Skeletal muscle satellite cell (primary cell): ENCODE data around the gene KPNA6.

Experiments
- H3K27me3 ChIP-seq: 2 replicates; pipeline ENCODE4 v1.7.0; 2013; ENCODE audit warnings: low read length; ENCODE audit not compliant: control insufficient read depth, insufficient read depth
- H3K36me3 ChIP-seq: 2 replicates; pipeline ENCODE4 v1.7.0; 2013; ENCODE audit warnings: mild to moderate bottlenecking, control low read depth, low read length; ENCODE audit not compliant: insufficient read depth
- H3K4me1 ChIP-seq: 2 replicates; pipeline ENCODE4 v1.7.0; 2013; ENCODE audit warnings: low read length; ENCODE audit not compliant: control insufficient read depth, insufficient read depth
- H3K4me2 ChIP-seq: 2 replicates; pipeline ENCODE4 v1.7.0; 2013; ENCODE audit warnings: mild to moderate bottlenecking, low read length
- H3K4me3 ChIP-seq: 2 replicates; pipeline ENCODE4 v1.7.0; 2013; ENCODE audit warnings: low read length
- H3K9ac ChIP-seq: 2 replicates; pipeline ENCODE4 v1.7.0; 2013; ENCODE audit warnings: mild to moderate bottlenecking, low read depth, low read length, moderate library complexity
- H3K9me3 ChIP-seq: replicated peaks from 2 replicates; pipeline ENCODE4 v1.7.0; 2013; ENCODE audit warnings: mild to moderate bottlenecking, control low read depth, low read length

The KPNA6 gene

GRCh38 chr1:32205401-32206370 lies 97.8 kb downstream of the KPNA6 start, which contains the start of gene IQCC:
IQCC (plus strand) TSS chr1:32205671; CDS start chr1:32205682, 11 bp downstream.
- no peaks in the 10 kb centered on the region for H3K36me3 ChIP-seq

DNA sequence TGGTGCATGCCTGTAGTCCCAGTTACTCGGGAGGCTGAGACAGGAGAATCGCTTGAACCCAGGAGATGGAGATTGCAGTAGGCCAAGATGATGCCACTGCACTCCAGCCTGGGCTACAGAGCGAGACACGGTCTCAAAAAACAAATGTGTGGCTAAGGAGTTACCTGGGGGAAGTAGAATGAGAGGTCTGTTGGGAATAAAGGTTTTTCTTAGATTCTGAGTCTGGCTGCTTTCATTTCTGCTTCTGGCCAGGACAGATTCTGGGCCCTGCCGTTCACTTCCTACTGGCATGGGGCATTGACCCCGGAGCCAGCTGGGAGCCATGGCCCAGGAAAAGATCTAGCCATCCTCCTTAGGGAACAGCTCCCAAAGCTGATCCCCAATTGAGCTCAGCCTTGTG lies 100.6 kb downstream of the KPNA6 start:
- H3K4me3 ChIP-seq = no peak overlapping the region
- peaks cover 11% of the 10 kb centered on the region for H3K4me1 ChIP-seq
- H3K4me2 ChIP-seq = no peak overlapping the region
- no peaks in the 10 kb centered on the region for H3K9me3 ChIP-seq
- H3K27me3 ChIP-seq = no peaks in the 10 kb centered on the region
- no peak overlapping the region for H3K9ac ChIP-seq
- H3K36me3 ChIP-seq = peaks cover 7% of the 10 kb centered on the region

More at GRCh38 chr1:32205401-32206370, 97.8 kb downstream of the KPNA6 start, which contains the start of gene IQCC:
- Histone ChIP-seq H3K9me3 (no peaks in the 10 kb centered on the region), H3K4me3 (peak within 1 kb of the TSS; percentile 78), H3K27me3 (no peaks in the 10 kb centered on the region), H3K4me1 (peaks cover 22% of the 10 kb centered on the region), H3K9ac (peak within 1 kb of the TSS; percentile 84), H3K4me2 (peak within 1 kb of the TSS; percentile 95)

DNA sequence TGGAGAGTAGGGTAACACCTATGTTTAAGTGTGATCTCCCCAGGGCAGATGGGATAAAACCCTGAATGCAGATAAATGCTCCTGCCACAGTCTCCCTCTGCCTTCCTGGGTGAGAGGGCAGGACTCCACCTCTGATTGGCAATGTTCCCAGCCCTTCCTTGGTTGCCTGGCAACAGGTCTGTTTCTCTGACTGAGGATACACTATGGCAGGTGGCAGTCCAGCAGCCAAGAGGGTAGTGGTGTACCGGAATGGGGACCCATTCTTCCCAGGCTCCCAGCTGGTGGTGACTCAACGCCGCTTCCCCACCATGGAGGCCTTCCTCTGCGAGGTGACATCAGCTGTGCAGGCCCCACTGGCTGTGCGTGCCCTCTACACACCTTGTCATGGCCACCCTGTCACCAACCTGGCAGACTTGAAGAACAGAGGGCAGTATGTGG lies 101.1 kb downstream of the KPNA6 start, which contains the start of gene DCDC2B:
TSS of gene DCDC2B (plus strand) at position 199 of the 438 bp plus-strand sequence. CDS start at position 204, 5 bp downstream.
- peaks cover 7% of the 10 kb centered on the region for H3K36me3 ChIP-seq
- no peak within 1 kb of the TSS for H3K9ac ChIP-seq
- peaks cover 11% of the 10 kb centered on the region for H3K4me1 ChIP-seq

GRCh38 chr1:32215629-32216480 lies 108.0 kb downstream of the KPNA6 start:
- no peak overlapping the region for H3K9ac ChIP-seq
- H3K4me3 ChIP-seq = no peak overlapping the region
- no peaks in the 10 kb centered on the region for H3K9me3 ChIP-seq
- no peaks in the 10 kb centered on the region for H3K27me3 ChIP-seq
- H3K36me3 ChIP-seq = peaks cover 35% of the 10 kb centered on the region
- peaks cover 7% of the 10 kb centered on the region for H3K4me1 ChIP-seq
- H3K4me2 ChIP-seq = no peak overlapping the region

More for the DNA sequence above, 101.1 kb downstream of the KPNA6 start, which contains the start of gene DCDC2B:
- H3K27me3 ChIP-seq = no peaks in the 10 kb centered on the region
- no peak within 1 kb of the TSS for H3K4me2 ChIP-seq
- no peaks in the 10 kb centered on the region for H3K9me3 ChIP-seq
- no peak within 1 kb of the TSS for H3K4me3 ChIP-seq

GRCh38 chr1:32216566-32216965 lies 108.7 kb downstream of the KPNA6 start:
- Histone ChIP-seq H3K4me2 (no peak overlapping the region), H3K36me3 (peaks cover 35% of the 10 kb centered on the region), H3K9me3 (no peaks in the 10 kb centered on the region), H3K4me3 (no peak overlapping the region), H3K4me1 (peaks cover 14% of the 10 kb centered on the region), H3K27me3 (no peaks in the 10 kb centered on the region), H3K9ac (no peak overlapping the region)

DNA sequence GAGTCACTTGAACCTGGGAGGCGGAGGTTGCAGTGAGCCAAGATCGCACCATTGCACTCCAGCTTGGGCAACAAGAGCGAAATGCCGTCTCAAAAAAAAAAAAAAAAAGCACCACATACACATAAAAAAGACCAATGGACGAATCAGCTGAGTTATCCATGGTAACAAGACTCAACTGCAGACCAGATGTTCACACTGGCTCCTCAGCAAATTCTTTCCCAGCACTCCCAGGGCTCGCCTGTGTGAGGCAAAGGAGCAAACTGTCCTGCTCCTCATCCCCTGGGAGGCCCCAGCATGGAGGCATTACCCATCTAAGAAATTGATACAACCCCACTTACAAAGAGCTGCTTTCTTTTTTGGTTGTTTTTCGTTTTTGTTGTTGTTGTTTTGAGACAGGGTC lies 111.2 kb downstream of the KPNA6 start:
- Histone ChIP-seq H3K36me3 (peaks cover 35% of the 10 kb centered on the region), H3K4me3 (no peak overlapping the region), H3K9me3 (no peaks in the 10 kb centered on the region), H3K4me1 (peaks cover 26% of the 10 kb centered on the region), H3K27me3 (no peaks in the 10 kb centered on the region), H3K4me2 (no peak overlapping the region), H3K9ac (no peak overlapping the region)

GRCh38 chr1:32220746-32221580 lies 113.1 kb downstream of the KPNA6 start:
- peak overlapping the region; percentile 88 for H3K4me3 ChIP-seq

GRCh38 chr1:32221581-32221979 lies 113.7 kb downstream of the KPNA6 start:
- Histone ChIP-seq H3K4me3 (peak overlapping the region; percentile 88), H3K4me1 (peaks cover 27% of the 10 kb centered on the region), H3K4me2 (peak overlapping the region; percentile 96), H3K9ac (peak overlapping the region; percentile 99), H3K27me3 (no peaks in the 10 kb centered on the region), H3K9me3 (no peaks in the 10 kb centered on the region), H3K36me3 (peaks cover 29% of the 10 kb centered on the region)

More at GRCh38 chr1:32220746-32221580, 113.1 kb downstream of the KPNA6 start:
- Histone ChIP-seq H3K4me2 (peak overlapping the region; percentile 96), H3K36me3 (peaks cover 31% of the 10 kb centered on the region), H3K4me1 (peaks cover 27% of the 10 kb centered on the region), H3K9ac (peak overlapping the region; percentile 99), H3K27me3 (no peaks in the 10 kb centered on the region), H3K9me3 (no peaks in the 10 kb centered on the region)

DNA sequence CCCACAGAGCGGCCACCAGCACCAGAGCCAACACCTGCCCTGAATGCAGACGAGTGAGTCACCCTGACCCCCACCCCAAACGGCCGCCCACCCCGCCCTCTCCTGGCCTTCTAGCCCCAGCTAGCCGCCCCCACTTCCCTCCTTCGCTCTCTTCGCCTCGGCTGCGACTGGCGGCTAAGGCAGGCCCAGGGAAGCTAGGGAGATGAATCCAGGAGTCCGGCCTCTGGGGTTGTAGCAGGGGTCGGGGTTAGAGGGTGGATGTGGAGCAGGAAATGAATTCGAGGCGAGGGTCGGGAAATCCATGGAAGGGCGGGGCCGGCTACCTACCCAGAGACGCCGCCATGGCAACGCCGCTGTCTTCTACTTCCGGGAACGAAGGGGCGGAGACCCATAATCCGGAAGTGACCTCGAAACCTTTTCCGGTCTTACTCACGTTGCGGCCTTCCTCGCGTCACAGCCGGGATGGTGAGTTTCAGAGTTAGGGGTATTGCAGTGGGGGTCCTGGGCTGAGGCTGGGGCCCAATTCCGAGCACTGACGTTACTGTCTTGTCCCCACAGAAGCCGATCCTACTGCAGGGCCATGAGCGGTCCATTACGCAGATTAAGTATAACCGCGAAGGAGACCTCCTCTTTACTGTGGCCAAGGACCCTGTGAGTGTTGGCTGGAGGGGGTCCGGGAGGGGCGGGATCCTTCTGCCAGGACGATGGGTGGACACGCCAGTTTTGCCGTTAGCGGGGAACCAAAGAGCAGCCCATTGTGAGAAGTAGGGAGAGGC lies 114.3 kb downstream of the KPNA6 start, which contains the start of the genes EIF3I and TMEM234:
TSS of gene EIF3I (plus strand) at position 428 of the 776 bp plus-strand sequence. CDS start at position 463, 35 bp downstream.
TSS of gene TMEM234 (minus strand) at position 374 of the 776 bp plus-strand sequence. CDS start at position 343, 31 bp downstream.
- H3K9ac ChIP-seq = peak within 1 kb of the TSS; percentile 99
- peak within 1 kb of the TSS; percentile 88 for H3K4me3 ChIP-seq
- peak within 1 kb of the TSS; percentile 96 for H3K4me2 ChIP-seq
- H3K27me3 ChIP-seq = no peaks in the 10 kb centered on the region
- peaks cover 27% of the 10 kb centered on the region for H3K4me1 ChIP-seq
- peaks cover 25% of the 10 kb centered on the region for H3K36me3 ChIP-seq
- H3K9me3 ChIP-seq = no peaks in the 10 kb centered on the region

DNA sequence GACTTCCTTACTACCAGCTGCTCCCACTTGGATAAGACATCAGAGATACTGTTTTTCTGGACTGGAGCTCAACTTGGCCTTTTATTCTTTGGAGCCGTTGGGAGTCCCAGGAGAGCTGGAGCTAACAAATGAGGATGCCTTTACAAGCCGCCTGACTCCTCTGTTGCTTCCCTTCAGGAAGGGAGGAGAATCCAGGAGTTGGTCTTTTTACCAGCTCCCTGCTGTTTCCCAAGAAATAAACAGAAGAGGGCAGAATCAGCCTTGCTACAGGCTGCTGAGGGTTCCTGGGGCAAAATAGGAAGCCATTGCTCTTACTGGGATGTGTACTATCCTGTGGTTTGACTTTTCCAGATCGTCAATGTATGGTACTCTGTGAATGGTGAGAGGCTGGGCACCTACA lies 115.8 kb downstream of the KPNA6 start:
- H3K9ac ChIP-seq = peak overlapping the region; percentile 99
- peaks cover 27% of the 10 kb centered on the region for H3K4me1 ChIP-seq
- H3K4me2 ChIP-seq = peak overlapping the region; percentile 96
- H3K36me3 ChIP-seq = peaks cover 36% of the 10 kb centered on the region
- H3K4me3 ChIP-seq = peak overlapping the region; percentile 7
- H3K27me3 ChIP-seq = no peaks in the 10 kb centered on the region
- no peaks in the 10 kb centered on the region for H3K9me3 ChIP-seq
